DMS79 treated with DMSO at 0.1 percent for 48 hours (cell line): Measurements from ENCODE around the gene SSR1.
A peak's percentile ranks its signal among the peaks of the same experiment; 100 is the strongest.

Experiments used
- DNase-seq: peaks from one replicate; lab custom pipeline; 2025; lab: John Stamatoyannopoulos, UW

SSR1 gene

GRCh38 chr6:7257521-7258230 is 55.3 kb downstream of the SSR1 start:
- no peak for DNase-seq

GRCh38 chr6:7256785-7257184 is 56.2 kb downstream of the SSR1 start:
- no peak for DNase-seq

DNA sequence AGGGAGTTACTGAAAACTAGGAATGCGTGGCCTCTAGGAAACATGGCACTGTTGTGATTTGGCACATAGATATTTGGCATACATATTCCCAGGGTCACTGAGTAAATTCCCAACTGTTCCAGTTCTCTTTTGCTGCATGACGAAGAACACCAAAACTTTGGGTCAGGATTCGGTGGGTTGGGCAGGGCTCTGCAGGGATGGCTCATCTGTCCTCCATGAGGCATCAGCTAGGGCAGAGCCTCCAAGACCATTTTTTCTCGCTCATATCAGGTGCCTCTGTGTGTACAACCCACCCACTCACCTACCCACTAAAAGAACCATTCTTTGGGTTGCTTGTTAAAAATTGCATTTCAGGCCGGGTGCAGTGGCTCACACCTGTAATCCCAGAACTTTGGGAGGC is 57.1 kb downstream of the SSR1 start:
- DNase-seq, result no peak

DNA sequence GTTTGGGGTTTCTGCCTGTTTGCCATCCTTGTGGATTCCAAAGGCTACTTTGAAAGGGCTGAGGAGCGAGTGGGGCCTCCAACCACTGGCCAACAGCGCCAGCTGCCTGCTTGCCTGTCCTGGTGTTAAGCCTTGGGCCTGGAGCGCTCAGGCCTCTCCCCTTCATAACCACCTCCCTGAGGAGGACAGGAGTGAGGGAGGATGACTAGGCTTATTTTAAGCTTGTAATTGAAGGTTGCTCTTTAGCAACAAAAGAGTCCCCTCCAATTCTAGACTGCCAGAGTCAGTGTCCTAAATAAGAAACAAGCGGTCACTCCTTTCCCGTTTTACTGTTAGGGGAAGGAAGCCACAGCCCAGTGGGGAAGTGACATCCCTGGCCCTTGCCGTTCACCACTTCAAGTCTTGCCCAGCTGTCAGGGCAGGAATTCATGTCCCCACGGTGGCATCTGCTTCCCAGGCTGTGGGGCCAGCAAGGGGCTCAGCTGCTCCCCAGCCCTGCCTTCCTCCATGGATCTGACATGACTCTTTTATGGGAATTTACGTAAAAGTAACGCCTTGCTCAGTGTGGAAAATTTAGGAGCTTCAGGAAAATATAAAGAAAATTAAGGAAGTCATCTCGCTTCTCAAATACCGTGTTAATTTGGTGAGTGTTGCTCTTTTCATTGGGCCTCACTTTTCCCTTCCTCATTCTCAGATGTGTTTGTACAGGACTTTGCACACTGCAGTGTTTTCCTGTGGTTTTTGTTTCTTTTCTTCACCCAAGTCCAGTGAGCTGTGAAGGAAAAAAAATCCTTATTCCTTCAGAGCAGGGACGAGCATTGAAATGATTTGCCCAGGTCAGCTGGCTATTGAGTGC is 57.8 kb downstream of the SSR1 start:
- DNase-seq, result no peak

GRCh38 chr6:7252390-7252789 is 60.6 kb downstream of the SSR1 start:
- no peak for DNase-seq

DNA sequence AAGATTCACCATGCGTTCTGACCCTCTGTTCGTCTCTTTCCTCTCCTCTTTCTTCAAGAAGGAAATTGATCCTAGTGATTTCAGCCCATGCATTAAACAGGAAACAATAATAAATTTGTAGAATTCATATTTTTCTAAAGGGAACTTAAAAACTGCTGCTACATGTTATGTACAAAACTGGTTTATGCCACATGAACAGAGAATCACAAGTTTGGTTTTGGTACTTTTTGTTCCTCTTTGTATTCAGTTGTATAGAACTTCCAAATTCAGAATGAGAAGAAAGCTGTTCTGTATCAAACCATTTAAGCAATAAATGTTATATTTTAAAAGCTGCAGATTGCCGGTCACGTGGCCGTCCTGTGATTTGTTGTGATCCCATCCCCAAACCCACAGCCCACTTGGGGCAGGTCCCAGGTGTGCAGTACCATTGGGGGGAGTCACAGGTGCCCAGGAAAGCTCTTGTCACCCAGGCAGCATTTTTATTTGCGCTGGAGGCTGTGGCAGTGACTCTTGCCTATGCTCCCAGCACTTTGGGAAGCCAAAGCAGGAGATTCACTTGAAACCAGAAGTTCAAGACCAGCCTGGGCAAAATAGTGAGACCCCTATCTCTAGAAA is 61.2 kb downstream of the SSR1 start:
- no peak for DNase-seq

GRCh38 chr6:7250812-7251211 is 62.2 kb downstream of the SSR1 start:
- DNase-seq, result no peak

GRCh38 chr6:7249946-7250643 is 62.9 kb downstream of the SSR1 start:
- no peak for DNase-seq

DNA sequence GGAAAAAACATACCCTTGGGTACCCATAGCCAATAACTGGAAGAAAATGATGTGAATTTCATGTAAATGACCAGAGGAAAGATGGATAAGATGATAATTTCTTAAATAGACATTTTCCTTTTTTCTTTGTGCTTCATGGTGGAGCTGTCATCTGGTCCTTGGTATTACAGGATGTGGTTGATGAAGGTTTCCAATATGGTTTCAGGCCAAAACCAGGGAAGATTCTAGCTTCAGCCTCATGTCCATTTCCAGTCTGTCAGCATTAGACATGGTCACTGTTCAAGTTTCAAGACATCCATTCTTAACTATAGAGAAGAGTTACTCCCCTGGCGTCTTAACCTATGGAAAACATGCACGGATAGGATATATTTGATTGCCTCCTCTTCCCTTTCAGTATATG is 63.6 kb downstream of the SSR1 start:
- no peak for DNase-seq

DNA sequence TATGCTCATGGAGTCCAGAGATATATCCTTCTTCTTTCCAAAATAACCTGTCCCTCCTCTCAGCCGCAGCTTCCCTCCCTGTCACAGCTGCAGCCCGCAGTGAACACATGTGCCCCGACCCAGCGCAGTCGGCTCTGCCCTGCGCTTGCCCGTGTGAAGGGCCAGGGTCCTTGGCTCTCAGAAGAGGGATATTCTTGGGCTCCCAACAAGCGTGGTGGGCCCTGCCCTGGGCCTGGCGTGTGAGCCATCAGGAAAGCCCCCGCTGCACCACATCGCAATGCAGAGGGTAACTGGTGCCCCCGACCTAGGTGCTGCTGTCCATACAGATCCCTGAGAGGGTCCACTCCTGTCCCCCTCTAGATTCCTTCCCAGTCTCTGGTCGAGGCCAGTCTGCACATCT is 65.2 kb downstream of the SSR1 start:
- DNase-seq, result no peak

GRCh38 chr6:7247179-7247456 is 65.9 kb downstream of the SSR1 start:
- DNase-seq, result no peak

DNA sequence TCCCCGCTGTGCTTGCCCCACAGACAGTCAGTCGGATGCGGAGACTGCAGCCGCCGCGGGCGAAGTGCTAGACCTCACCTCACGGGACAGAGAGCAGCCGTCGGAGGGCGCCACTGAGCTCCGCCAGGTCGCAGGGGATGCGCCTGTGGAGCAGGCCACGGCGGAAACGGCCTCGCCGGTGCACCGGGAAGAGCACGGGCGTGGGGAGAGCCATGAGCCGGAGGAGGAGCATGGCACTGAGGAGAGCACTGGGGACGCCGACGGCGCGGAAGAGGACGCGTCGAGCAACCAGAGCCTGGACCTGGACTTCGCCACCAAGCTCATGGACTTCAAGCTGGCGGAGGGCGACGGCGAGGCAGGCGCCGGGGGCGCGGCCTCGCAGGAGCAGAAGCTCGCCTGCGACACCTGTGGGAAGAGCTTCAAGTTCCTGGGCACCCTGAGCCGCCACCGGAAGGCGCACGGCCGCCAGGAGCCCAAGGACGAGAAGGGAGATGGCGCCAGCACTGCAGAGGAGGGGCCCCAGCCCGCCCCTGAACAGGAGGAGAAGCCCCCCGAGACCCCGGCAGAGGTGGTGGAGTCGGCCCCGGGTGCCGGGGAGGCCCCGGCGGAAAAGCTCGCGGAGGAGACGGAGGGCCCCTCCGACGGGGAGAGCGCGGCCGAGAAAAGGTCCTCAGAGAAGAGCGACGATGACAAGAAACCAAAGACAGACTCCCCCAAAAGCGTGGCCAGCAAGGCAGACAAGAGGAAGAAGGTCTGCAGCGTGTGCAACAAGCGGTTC is 66.4 kb downstream of the SSR1 start:
- DNase-seq, result no peak

DNA sequence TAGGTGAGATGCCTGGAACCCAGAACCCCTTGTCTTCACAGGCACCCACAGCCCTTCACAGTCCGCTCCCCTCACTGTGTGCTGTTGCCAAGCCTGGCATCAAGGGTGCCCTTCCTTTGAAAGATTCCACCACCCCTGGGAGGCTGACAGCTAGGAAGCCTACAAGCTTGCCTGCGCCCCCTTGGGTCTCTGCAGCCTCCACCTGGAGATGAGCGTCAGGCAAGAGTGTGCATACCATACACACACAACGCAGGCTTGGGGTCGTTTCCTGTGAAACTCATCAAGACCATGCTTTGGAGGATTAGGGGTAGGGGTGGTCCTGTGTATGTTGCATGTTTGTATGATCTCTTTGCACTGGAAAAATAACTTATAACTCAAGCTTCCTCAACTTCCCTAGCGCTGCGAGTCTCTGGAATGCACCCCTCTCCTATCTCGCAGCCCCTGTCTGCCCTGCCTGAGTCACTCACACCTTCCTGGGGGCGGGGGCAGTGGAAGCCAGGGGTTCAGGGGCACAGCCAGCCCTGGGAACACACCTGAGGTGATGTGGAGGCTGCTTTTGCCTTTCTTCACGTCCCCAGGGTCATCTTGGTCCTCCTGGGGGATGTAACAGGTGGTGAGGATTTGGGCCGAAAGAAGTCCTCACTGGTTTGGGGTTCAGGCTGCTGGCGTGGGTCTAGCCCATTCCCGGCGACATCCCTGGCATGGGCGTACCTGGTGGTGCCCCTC is 67.2 kb downstream of the SSR1 start:
- DNase-seq, result no peak

GRCh38 chr6:7243179-7243981 is 69.6 kb downstream of the SSR1 start:
- peak; percentile 41 for DNase-seq

- DNase-seq, result no peak
Observed at GRCh38 chr6:7242835-7243178, 70.2 kb downstream of the SSR1 start.

- no peak for DNase-seq
Observed at GRCh38 chr6:7241709-7242645, 71.0 kb downstream of the SSR1 start.

DNA sequence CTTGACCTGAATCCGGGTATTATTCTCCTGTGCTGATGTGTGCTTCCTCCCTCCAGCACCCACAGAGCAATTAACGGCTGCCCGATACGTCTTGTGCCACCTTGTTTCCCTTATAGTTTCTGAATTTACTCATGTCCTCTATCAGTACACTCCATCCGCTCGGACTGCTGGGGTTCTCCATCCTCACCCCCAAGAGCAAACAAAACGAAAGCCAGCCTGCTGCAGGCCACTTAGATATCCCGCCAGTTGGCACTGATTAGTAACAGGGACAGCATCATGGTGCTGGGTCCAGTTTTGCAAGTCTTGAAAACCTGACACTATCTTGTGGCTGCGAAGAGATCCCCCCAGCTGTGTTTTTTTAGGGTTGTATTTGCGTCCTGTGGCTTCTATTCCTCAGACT is 71.8 kb downstream of the SSR1 start:
- DNase-seq, result no peak

DNA sequence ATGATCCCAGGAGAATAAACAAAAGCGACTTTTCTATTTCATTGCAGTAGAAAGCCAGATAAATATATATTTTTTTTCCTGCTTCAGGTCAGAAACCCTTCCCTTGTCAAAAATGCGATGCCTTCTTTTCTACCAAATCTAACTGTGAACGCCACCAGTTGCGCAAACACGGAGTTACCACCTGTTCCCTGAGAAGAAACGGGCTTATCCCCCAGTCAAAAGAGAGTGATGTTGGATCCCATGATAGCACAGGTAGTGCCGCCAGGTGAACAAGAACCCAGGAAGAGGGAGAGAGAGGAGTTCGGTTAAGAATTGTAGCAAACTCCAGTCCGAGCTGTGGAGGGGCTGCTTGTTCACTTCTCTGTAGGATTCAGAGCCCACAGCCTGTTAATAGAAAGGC is 72.6 kb downstream of the SSR1 start:
- DNase-seq, result no peak

DNA sequence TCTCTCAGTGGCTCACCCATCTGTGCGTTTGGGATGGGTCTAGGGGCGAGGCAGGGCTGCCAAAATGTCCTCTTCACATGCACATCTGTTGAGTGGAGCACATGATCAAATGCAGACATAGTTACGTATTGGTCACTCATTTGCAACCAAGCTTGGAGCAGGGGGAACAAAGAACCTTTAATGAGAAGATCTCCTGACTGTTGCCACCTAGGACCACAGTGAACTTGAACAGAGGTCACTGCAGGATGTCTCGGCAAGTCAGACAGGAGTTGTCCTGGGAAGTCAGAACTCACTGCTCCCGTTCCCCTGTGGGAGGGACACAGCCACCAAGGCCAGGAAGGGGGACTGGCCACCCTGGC is 73.4 kb downstream of the SSR1 start:
- no peak for DNase-seq
